H9 (cell line): ENCODE data around the gene TMEM60. TPM values are rescaled to one million over a fixed set of nuclear protein-coding genes. Genes with fewer than 3 reads are reported as not detected.

ENCODE experiments used
- DNase-seq: peaks from one replicate; pipeline ENCODE4 v3.0.0-alpha.2; 2017
- H2AFZ ChIP-seq: one replicate; pipeline ENCODE4 v1.6.1; 2013; ENCODE audit warnings: mild to moderate bottlenecking, low read length, control low read depth, moderate library complexity
- H2AK5ac ChIP-seq: 2 replicates; pipeline ENCODE4 v1.6.1; 2013; ENCODE audit warnings: low read length, control low read depth, mixed read lengths; ENCODE audit not compliant: insufficient read length
- H2BK120ac ChIP-seq: one replicate; pipeline ENCODE4 v1.6.1; 2013; ENCODE audit warnings: low read depth, mild to moderate bottlenecking, low read length, control low read depth, inconsistent platforms; ENCODE audit not compliant: poor library complexity, severe bottlenecking
- H2BK12ac ChIP-seq: 2 replicates; pipeline ENCODE4 v1.6.1; 2013; ENCODE audit warnings: low read length, control low read depth, mixed read lengths, low read depth; ENCODE audit not compliant: insufficient read length
- H2BK15ac ChIP-seq: 2 replicates; pipeline ENCODE4 v1.6.1; 2013; ENCODE audit warnings: low read depth, low read length, control low read depth
- H2BK20ac ChIP-seq: one replicate; pipeline ENCODE4 v1.6.1; 2013; ENCODE audit warnings: low read depth, mild to moderate bottlenecking, low read length, control low read depth, inconsistent platforms; ENCODE audit not compliant: poor library complexity, severe bottlenecking
- H2BK5ac ChIP-seq: 2 replicates; pipeline ENCODE4 v1.6.1; 2013; ENCODE audit warnings: low read length, control low read depth, mixed read lengths; ENCODE audit not compliant: insufficient read length
- H3K14ac ChIP-seq: 2 replicates; pipeline ENCODE4 v1.6.1; 2013; ENCODE audit warnings: low read length, control low read depth; ENCODE audit not compliant: insufficient read depth
- H3K18ac ChIP-seq: 2 replicates; pipeline ENCODE4 v1.6.1; 2013; ENCODE audit warnings: low read depth, mild to moderate bottlenecking, mixed read lengths, low read length, control low read depth; ENCODE audit not compliant: insufficient read length
- H3K23ac ChIP-seq: 2 replicates; pipeline ENCODE4 v1.6.1; 2013; ENCODE audit warnings: low read length, control low read depth, mixed read lengths, low read depth; ENCODE audit not compliant: insufficient read length
- H3K23me2 ChIP-seq: 2 replicates; pipeline ENCODE4 v1.6.1; 2013; ENCODE audit warnings: low read depth, mild to moderate bottlenecking, mixed read lengths, low read length, control low read depth; ENCODE audit not compliant: insufficient read length, poor library complexity, severe bottlenecking
- H3K27ac ChIP-seq: 2 replicates; pipeline ENCODE4 v1.5.1; 2013; ENCODE audit warnings: low read length, control low read depth, mixed read lengths, low read depth; ENCODE audit not compliant: insufficient read length
- H3K27me3 ChIP-seq: 2 replicates; pipeline ENCODE4 v1.6.1; 2013; ENCODE audit warnings: low read length, control low read depth, inconsistent platforms; ENCODE audit not compliant: insufficient read depth
- H3K4ac ChIP-seq: 2 replicates; pipeline ENCODE4 v1.6.1; 2013; ENCODE audit warnings: low read depth, mild to moderate bottlenecking, control low read depth, inconsistent platforms, low read length, moderate library complexity
- H3K4me1 ChIP-seq: 2 replicates; pipeline ENCODE4 v1.6.1; 2013; ENCODE audit warnings: low read length, control low read depth, inconsistent platforms; ENCODE audit not compliant: insufficient read depth
- H3K4me2 ChIP-seq: 2 replicates; pipeline ENCODE4 v1.6.1; 2013; ENCODE audit warnings: low read length, control low read depth, mixed read lengths; ENCODE audit not compliant: insufficient read length, insufficient read depth
- H3K56ac ChIP-seq: 2 replicates; pipeline ENCODE4 v1.6.1; 2013; ENCODE audit warnings: low read depth, mild to moderate bottlenecking, mixed read lengths, low read length, control low read depth; ENCODE audit not compliant: insufficient read length
- H3K79me1 ChIP-seq: 2 replicates; pipeline ENCODE4 v1.6.1; 2013; ENCODE audit warnings: low read depth, mild to moderate bottlenecking, moderate library complexity, low read length, control low read depth, inconsistent platforms; ENCODE audit not compliant: insufficient read depth, poor library complexity, severe bottlenecking
- H3K79me2 ChIP-seq: 2 replicates; pipeline ENCODE4 v1.6.1; 2013; ENCODE audit warnings: low read length, control low read depth, inconsistent platforms; ENCODE audit not compliant: insufficient read depth
- H3K9ac ChIP-seq: 2 replicates; pipeline ENCODE4 v1.6.1; 2013; ENCODE audit warnings: low read length, control low read depth, mixed read lengths; ENCODE audit not compliant: insufficient read length; ENCODE audit errors: extremely low read depth
- H3K9me3 ChIP-seq: one replicate; pipeline ENCODE4 v1.6.1; 2013; ENCODE audit warnings: low read depth, low read length, inconsistent platforms; ENCODE audit not compliant: control insufficient read depth
- H3T11ph ChIP-seq: one replicate; pipeline ENCODE4 v1.6.1; 2013; ENCODE audit warnings: mild to moderate bottlenecking, low read length, control low read depth, inconsistent platforms
- H4K20me1 ChIP-seq: one replicate; pipeline ENCODE4 v1.6.1; 2013; ENCODE audit not compliant: control insufficient read depth, insufficient read length, insufficient read depth
- H4K5ac ChIP-seq: 2 replicates; pipeline ENCODE4 v1.6.1; 2013; ENCODE audit warnings: low read depth, mild to moderate bottlenecking, mixed read lengths, low read length, control low read depth; ENCODE audit not compliant: insufficient read length
- H4K8ac ChIP-seq: replicated peaks from 2 replicates; pipeline ENCODE4 v1.6.1; 2013; ENCODE audit warnings: low read length, control low read depth, mixed read lengths, low read depth; ENCODE audit not compliant: insufficient read length
- H4K91ac ChIP-seq: 2 replicates; pipeline ENCODE4 v1.6.1; 2013; ENCODE audit warnings: low read depth, mild to moderate bottlenecking, moderate library complexity, mixed read lengths, low read length, control low read depth; ENCODE audit not compliant: insufficient read length
- H3K27ac Mint-ChIP-seq, 3 experiments: 2 replicates in 2 of 3; 3 replicates in 1 of 3; pipeline ENCODE4 v1.8.0; 2020 to 2021; ENCODE audit warnings: mixed read lengths in 3 of 3, mild to moderate bottlenecking in 1 of 3, moderate library complexity in 1 of 3
- H3K27me3 Mint-ChIP-seq: 2 replicates; pipeline ENCODE4 v1.8.0; 2021; ENCODE audit warnings: low read depth, mild to moderate bottlenecking, moderate library complexity, mixed read lengths
- H3K36me3 Mint-ChIP-seq, 3 experiments: 2 replicates in 2 of 3; 3 replicates in 1 of 3; pipeline ENCODE4 v1.8.0; 2020 to 2021; ENCODE audit warnings: low read depth in 3 of 3, mixed read lengths in 3 of 3; ENCODE audit not compliant: insufficient read depth in 1 of 3
- H3K4me1 Mint-ChIP-seq, 2 experiments: 2 replicates each; pipeline ENCODE4 v1.8.0; 2020; ENCODE audit warnings: mixed read lengths in 2 of 2
- H3K4me3 Mint-ChIP-seq, 2 experiments: 2 replicates in 1 of 2; 3 replicates in 1 of 2; pipeline ENCODE4 v1.8.0; 2020 to 2021; ENCODE audit warnings: mild to moderate bottlenecking in 2 of 2, mixed read lengths in 2 of 2, moderate library complexity in 1 of 2
- H3K9me3 Mint-ChIP-seq, 2 experiments: 2 replicates in 1 of 2; 3 replicates in 1 of 2; pipeline ENCODE4 v1.8.0; 2020; ENCODE audit warnings: mild to moderate bottlenecking in 2 of 2, mixed read lengths in 2 of 2, moderate library complexity in 1 of 2
- WGBS: extraction: QIAGEN DNeasy Blood & Tissue Kit; methylation state at CpG from one replicate; pipeline ENCODE4 v1.1.7; 2013; ENCODE audit warnings: missing lambda C conversion rate, low lambda C conversion rate, mixed read lengths; ENCODE audit not compliant: insufficient read length; ENCODE audit errors: extremely low coverage; 5-methylcytosine and 5-hydroxymethylcytosine counted together
- total RNA-seq: library from RNA; stranded (reverse); gene quantifications from 2 replicates; pipeline ENCODE4 v1.2.1, GENCODE V29; 2021
- TF ChIP-seq, protein P1 (sequence below): fragments of 200-600 bp; sonication (generic); conservative IDR thresholded peaks from 3 replicates; pipeline ENCODE4 v1.8.0; 2021; ENCODE audit warnings: antibody characterized with exemption, mild to moderate bottlenecking

Gene TMEM60
- total RNA-seq, 1 experiment from 2014 or later: 14.3 TPM

DNA sequence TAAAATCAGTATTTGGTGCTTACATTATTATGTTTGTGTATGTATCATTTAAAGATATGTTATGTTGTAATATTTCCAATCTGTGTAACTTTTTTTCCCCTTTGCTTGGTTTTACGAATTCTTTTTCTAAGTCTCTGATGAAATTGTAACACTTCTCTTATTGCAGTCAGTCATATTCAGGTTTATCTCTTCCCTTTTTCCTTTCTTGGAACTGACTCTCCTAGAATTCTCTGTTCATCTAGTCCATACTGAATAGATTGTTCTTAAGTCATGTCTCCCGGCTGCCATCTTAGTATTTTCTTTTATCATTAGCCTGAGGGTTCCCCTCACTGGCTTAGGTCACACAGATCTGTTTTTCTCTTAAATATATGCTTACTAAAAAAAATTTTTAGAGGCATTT, 45.0 kb upstream of the TMEM60 start:
- H4K8ac ChIP-seq: no peak overlapping the region
- no peaks in the 10 kb centered on the region for H3K23me2 ChIP-seq
- no peak overlapping the region for H3K14ac ChIP-seq
- no peaks in the 10 kb centered on the region for H3K27me3 Mint-ChIP-seq
- H4K20me1 ChIP-seq: no peaks in the 10 kb centered on the region
- DNase-seq: no peak
- H3K79me1 ChIP-seq: no peaks in the 10 kb centered on the region
- TF ChIP-seq, protein P1, sequence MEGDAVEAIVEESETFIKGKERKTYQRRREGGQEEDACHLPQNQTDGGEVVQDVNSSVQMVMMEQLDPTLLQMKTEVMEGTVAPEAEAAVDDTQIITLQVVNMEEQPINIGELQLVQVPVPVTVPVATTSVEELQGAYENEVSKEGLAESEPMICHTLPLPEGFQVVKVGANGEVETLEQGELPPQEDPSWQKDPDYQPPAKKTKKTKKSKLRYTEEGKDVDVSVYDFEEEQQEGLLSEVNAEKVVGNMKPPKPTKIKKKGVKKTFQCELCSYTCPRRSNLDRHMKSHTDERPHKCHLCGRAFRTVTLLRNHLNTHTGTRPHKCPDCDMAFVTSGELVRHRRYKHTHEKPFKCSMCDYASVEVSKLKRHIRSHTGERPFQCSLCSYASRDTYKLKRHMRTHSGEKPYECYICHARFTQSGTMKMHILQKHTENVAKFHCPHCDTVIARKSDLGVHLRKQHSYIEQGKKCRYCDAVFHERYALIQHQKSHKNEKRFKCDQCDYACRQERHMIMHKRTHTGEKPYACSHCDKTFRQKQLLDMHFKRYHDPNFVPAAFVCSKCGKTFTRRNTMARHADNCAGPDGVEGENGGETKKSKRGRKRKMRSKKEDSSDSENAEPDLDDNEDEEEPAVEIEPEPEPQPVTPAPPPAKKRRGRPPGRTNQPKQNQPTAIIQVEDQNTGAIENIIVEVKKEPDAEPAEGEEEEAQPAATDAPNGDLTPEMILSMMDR: no peak
- no peaks in the 10 kb centered on the region for H3K27me3 ChIP-seq
- 0 out of 4 replicates have a peak, but pooled peaks cover 0 to 5% of the 10 kb centered on the region in 2 experiments for H3K4me1 Mint-ChIP-seq
- H2BK20ac ChIP-seq: no peak overlapping the region
- H3K56ac ChIP-seq: no peak overlapping the region
- H3K4ac ChIP-seq: no peak overlapping the region
- no peak overlapping the region for H3K4me3 Mint-ChIP-seq
- no peak overlapping the region for H2BK5ac ChIP-seq
- no peak overlapping the region for H2BK12ac ChIP-seq
- H3K79me2 ChIP-seq: no peaks in the 10 kb centered on the region
- no CpG with 5 or more reads among the region's 2 CpGs for WGBS
- H3K27ac ChIP-seq: no peak overlapping the region
- H3K4me1 ChIP-seq: no peaks in the 10 kb centered on the region; the same call in 1 of the 2 replicates
- no peaks in the 10 kb centered on the region for H3K36me3 Mint-ChIP-seq
- no peak overlapping the region for H3K23ac ChIP-seq
- no peak overlapping the region for H2AK5ac ChIP-seq
- H4K91ac ChIP-seq: no peak overlapping the region
- no peak overlapping the region for H3K18ac ChIP-seq
- H2AFZ ChIP-seq: no peak overlapping the region
- no peaks in the 10 kb centered on the region for H3K9me3 Mint-ChIP-seq
- H3K9me3 ChIP-seq: no peaks in the 10 kb centered on the region
- no peak overlapping the region for H4K5ac ChIP-seq
- no peak overlapping the region for H2BK15ac ChIP-seq
- H3K9ac ChIP-seq: no peak overlapping the region
- no peak overlapping the region for H2BK120ac ChIP-seq
- no peak overlapping the region for H3T11ph ChIP-seq
- no peak overlapping the region for H3K4me2 ChIP-seq
- no peak overlapping the region for H3K27ac Mint-ChIP-seq
